Measurements from ENCODE around the gene SLC39A11.

Gene SLC39A11

GRCh38 chr17:72684405-72685020 lies 408.0 kb downstream of the SLC39A11 start:
- Mint-ChIP-seq H3K27ac (no peak overlapping the region), H3K27me3 (ENCODE audit: low read depth) (peaks cover 4% of the 10 kb centered on the region), H3K4me1 (peaks cover 5% of the 10 kb centered on the region), H3K36me3 (ENCODE audit: low read depth) (peaks cover 5% of the 10 kb centered on the region), H3K4me3 (no peak overlapping the region), H3K9me3 (peaks cover 7% of the 10 kb centered on the region)
- no peak for TF ChIP-seq CTCF (IDR thresholded peaks at IDR 0.05; ENCODE audit: unreplicated experiment in 3 of 3)

GRCh38 chr17:72683506-72684404 lies 408.7 kb downstream of the SLC39A11 start:
- H3K27ac Mint-ChIP-seq, result no peak overlapping the region
- peaks cover 4% of the 10 kb centered on the region for H3K27me3 Mint-ChIP-seq (ENCODE audit: low read depth)
- no peak for TF ChIP-seq CTCF (IDR thresholded peaks at IDR 0.05; ENCODE audit: unreplicated experiment in 3 of 3)
- H3K36me3 Mint-ChIP-seq (ENCODE audit: low read depth), result peaks cover 5% of the 10 kb centered on the region
- peaks cover 5% of the 10 kb centered on the region for H3K4me1 Mint-ChIP-seq
- no peak overlapping the region for H3K4me3 Mint-ChIP-seq
- peaks cover 9% of the 10 kb centered on the region for H3K9me3 Mint-ChIP-seq

- no peak overlapping the region for H3K27ac Mint-ChIP-seq
- peaks cover 5% of the 10 kb centered on the region for H3K36me3 Mint-ChIP-seq (ENCODE audit: low read depth)
- peaks cover 13% of the 10 kb centered on the region for H3K9me3 Mint-ChIP-seq
- peaks cover 4% of the 10 kb centered on the region for H3K27me3 Mint-ChIP-seq (ENCODE audit: low read depth)
- no peak for TF ChIP-seq CTCF (IDR thresholded peaks at IDR 0.05; ENCODE audit: unreplicated experiment in 3 of 3)
- H3K4me1 Mint-ChIP-seq, result peaks cover under 1% of the 10 kb centered on the region
- H3K4me3 Mint-ChIP-seq, result no peak overlapping the region
Observed at GRCh38 chr17:72682605-72683004, 409.9 kb downstream of the SLC39A11 start.

DNA sequence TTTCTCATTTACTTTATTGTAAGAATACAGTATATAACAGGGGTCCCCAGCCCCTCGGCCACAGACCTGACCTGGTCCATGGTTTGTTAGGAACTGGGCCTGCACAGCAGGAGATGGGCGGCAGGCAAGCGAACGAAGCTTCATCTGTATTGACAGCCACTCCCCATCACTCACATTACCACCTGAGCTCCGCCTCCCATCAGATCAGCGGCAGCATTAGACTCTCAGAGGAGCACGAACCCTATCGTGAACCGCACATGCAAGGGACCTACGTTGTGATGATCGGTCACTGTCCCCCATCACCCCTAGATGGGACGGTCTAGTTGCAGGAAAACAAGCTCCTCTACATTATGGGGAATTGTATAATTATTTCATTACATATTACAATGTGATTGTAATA lies 410.6 kb downstream of the SLC39A11 start:
- TF ChIP-seq CTCF (IDR thresholded peaks at IDR 0.05; ENCODE audit: unreplicated experiment in 3 of 3), result no peak
- H3K4me1 Mint-ChIP-seq, result no peaks in the 10 kb centered on the region
- no peak overlapping the region for H3K27ac Mint-ChIP-seq
- peaks cover 13% of the 10 kb centered on the region for H3K9me3 Mint-ChIP-seq
- H3K36me3 Mint-ChIP-seq (ENCODE audit: low read depth), result peaks cover 5% of the 10 kb centered on the region
- H3K4me3 Mint-ChIP-seq, result no peak overlapping the region
- peaks cover 4% of the 10 kb centered on the region for H3K27me3 Mint-ChIP-seq (ENCODE audit: low read depth)

DNA sequence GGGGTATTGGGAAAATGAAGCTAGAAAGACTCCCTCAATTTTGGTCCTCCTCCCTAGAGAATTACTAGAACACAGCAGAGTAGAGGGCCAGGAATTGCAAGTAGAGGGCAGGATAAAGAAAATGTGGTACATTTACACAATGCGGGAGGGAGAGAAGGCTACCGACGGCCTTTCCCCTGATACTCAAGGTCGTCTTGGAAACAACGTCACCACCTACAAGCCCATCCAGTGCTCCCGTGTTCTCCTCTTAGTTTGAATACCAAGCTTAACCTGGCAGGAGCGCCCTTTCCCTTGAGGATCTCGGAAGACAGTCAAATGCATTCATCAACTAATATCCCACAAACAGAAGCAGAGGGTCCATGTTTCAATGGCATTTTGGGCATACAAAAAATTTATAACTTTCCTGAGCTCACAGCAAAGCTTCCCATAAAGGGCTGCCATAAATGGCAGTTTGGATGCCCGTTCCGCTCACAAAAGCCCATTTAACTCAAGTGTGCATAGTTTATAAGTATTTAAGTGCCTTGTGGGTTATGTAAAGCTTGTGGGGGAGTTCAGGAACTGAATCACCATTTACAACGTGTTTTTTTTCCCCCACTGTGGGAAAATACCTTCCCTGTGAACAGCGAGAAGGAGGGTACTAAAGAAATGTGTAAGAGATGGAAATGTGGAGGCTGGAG lies 414.6 kb downstream of the SLC39A11 start:
- Mint-ChIP-seq H3K4me3 (no peak overlapping the region), H3K27ac (no peak overlapping the region), H3K4me1 (no peaks in the 10 kb centered on the region), H3K27me3 (ENCODE audit: low read depth) (no peaks in the 10 kb centered on the region), H3K36me3 (ENCODE audit: low read depth) (peaks cover 5% of the 10 kb centered on the region), H3K9me3 (peaks cover 13% of the 10 kb centered on the region)
- no peak for TF ChIP-seq CTCF (IDR thresholded peaks at IDR 0.05; ENCODE audit: unreplicated experiment in 3 of 3)
